ENCODE results near the gene NCAN. TPM values are rescaled to one million over a fixed set of nuclear protein-coding genes. Genes with fewer than 3 reads are reported as not detected.

Gene NCAN
- total RNA-seq, 3 donors from 2014 or later = not detected

- Histone ChIP-seq H3K4me3 (no peak overlapping the region), H3K9me3 (no peaks in the 10 kb centered on the region), H3K27me3 (peaks cover 3 to 50% of the 10 kb centered on the region in 2 donors), H3K4me1 (no peaks in the 10 kb centered on the region), H3K36me3 (no peaks in the 10 kb centered on the region), H3K27ac (no peak overlapping the region)
- TF ChIP-seq POLR2A (IDR thresholded peaks at IDR 0.05) (no peak), CTCF (IDR thresholded peaks at IDR 0.05) (no peak), POLR2AphosphoS5 (IDR thresholded peaks at IDR 0.05) (no peak)
- DNase-seq (ENCODE audit: low spot score in 2 of 2) = no peak
- intact Hi-C loops (cut with DNase I; ENCODE audit: low total_unique reads) = no loop called here
Measured at GRCh38 chr19:19223636-19224035, 11.9 kb downstream of the NCAN start.

GRCh38 chr19:19224150-19224851 lies 12.5 kb downstream of the NCAN start:
- no peak overlapping the region for H3K27ac ChIP-seq
- H3K4me1 ChIP-seq = no peaks in the 10 kb centered on the region
- TF ChIP-seq CTCF (IDR thresholded peaks at IDR 0.05) = no peak
- no peak for TF ChIP-seq POLR2A (IDR thresholded peaks at IDR 0.05)
- no peak for TF ChIP-seq POLR2AphosphoS5 (IDR thresholded peaks at IDR 0.05)
- DNase-seq (ENCODE audit: low spot score in 2 of 2) = no peak
- H3K27me3 ChIP-seq = peaks cover 3 to 50% of the 10 kb centered on the region in 2 donors
- H3K9me3 ChIP-seq = no peaks in the 10 kb centered on the region
- H3K36me3 ChIP-seq = no peaks in the 10 kb centered on the region
- H3K4me3 ChIP-seq = peak overlapping the region in 2 of 3 donors; percentile 44 to 63
- intact Hi-C loops (cut with DNase I; ENCODE audit: low total_unique reads) = no loop called here

- Histone ChIP-seq H3K27me3 (peaks cover 3 to 50% of the 10 kb centered on the region in 2 donors), H3K4me3 (peak overlapping the region; percentile 22 to 63 (median 44)), H3K27ac (no peak overlapping the region), H3K4me1 (no peaks in the 10 kb centered on the region), H3K36me3 (no peaks in the 10 kb centered on the region), H3K9me3 (no peaks in the 10 kb centered on the region)
- TF ChIP-seq POLR2AphosphoS5 (IDR thresholded peaks at IDR 0.05) (no peak), CTCF (IDR thresholded peaks at IDR 0.05) (peak in 2 of 3 donors; percentile 22 to 25)
- peak; percentile 22 to 53 for DNase-seq (ENCODE audit: low spot score in 2 of 2)
- intact Hi-C loops (cut with DNase I; ENCODE audit: low total_unique reads) = no loop called here
Measured at GRCh38 chr19:19224852-19225494, 13.2 kb downstream of the NCAN start.

- no peak for TF ChIP-seq POLR2AphosphoS5 (IDR thresholded peaks at IDR 0.05)
- no peak for TF ChIP-seq CTCF (IDR thresholded peaks at IDR 0.05)
- no peak for TF ChIP-seq POLR2A (IDR thresholded peaks at IDR 0.05)
- intact Hi-C loops (cut with DNase I; ENCODE audit: low total_unique reads) = no loop called here
- Histone ChIP-seq H3K27me3 (peaks cover 3 to 50% of the 10 kb centered on the region in 2 donors), H3K36me3 (no peaks in the 10 kb centered on the region), H3K4me1 (no peaks in the 10 kb centered on the region), H3K27ac (no peak overlapping the region), H3K4me3 (no peak overlapping the region), H3K9me3 (no peaks in the 10 kb centered on the region)
- no peak for DNase-seq (ENCODE audit: low spot score in 2 of 2)
Measured at GRCh38 chr19:19226204-19226603, 14.4 kb downstream of the NCAN start.

GRCh38 chr19:19226663-19227062 lies 14.9 kb downstream of the NCAN start:
- intact Hi-C loops (cut with DNase I; ENCODE audit: low total_unique reads) = no loop called here
- H3K27ac ChIP-seq = no peak overlapping the region
- no peaks in the 10 kb centered on the region for H3K36me3 ChIP-seq
- no peak for DNase-seq (ENCODE audit: low spot score in 2 of 2)
- H3K9me3 ChIP-seq = no peaks in the 10 kb centered on the region
- TF ChIP-seq CTCF (IDR thresholded peaks at IDR 0.05) (no peak), POLR2AphosphoS5 (IDR thresholded peaks at IDR 0.05) (no peak), POLR2A (IDR thresholded peaks at IDR 0.05) (no peak)
- no peak overlapping the region for H3K4me3 ChIP-seq
- peaks cover 3 to 50% of the 10 kb centered on the region in 2 donors for H3K27me3 ChIP-seq
- no peaks in the 10 kb centered on the region for H3K4me1 ChIP-seq
